Heart left ventricle (tissue), 16 donors: ENCODE data around the gene BOK. TPM values are rescaled to one million over a fixed set of nuclear protein-coding genes. Genes with fewer than 3 reads are reported as not detected.
"Not testable (repeated sequence)": the region's sequence is repeated elsewhere in the genome, so short reads cannot be mapped to it uniquely, and the experiment has no call there.

Experiments
- ATAC-seq, 4 donors: fragments of 200-7000 bp; cut with Tn5 transposase; one replicate each; pipeline ENCODE4 v1.9.1; 2020 to 2022; ENCODE audit warnings: moderate library complexity in 4 of 4, mild to moderate bottlenecking in 3 of 4, moderate number of reproducible peaks in 1 of 4
- DNase-seq, 5 donors: peaks; one replicate each; pipeline ENCODE4 v3.0.0-alpha.2; 2020
- H3K27ac ChIP-seq, 12 donors: fragments of 200-600 bp; sonication (generic) in 4 of 12; one replicate each; pipeline versions ENCODE4 v1.5.0 to v1.8.0; 2016 to 2022; ENCODE audit warnings: mild to moderate bottlenecking in 2 of 12
- H3K27me3 ChIP-seq, 9 donors: fragments of 200-600 bp; sonication (generic) in 2 of 9; one replicate each; pipeline versions ENCODE4 v1.5.1 to v1.8.0; 2016 to 2022; ENCODE audit warnings: mild to moderate bottlenecking in 3 of 9
- H3K36me3 ChIP-seq, 9 donors: fragments of 200-600 bp; sonication (generic) in 2 of 9; one replicate each; pipeline versions ENCODE4 v1.5.0 to v1.8.0; 2018 to 2022; ENCODE audit warnings: mild to moderate bottlenecking in 2 of 9
- H3K4me1 ChIP-seq, 12 donors: fragments of 200-600 bp; sonication (generic) in 4 of 12; one replicate each; pipeline versions ENCODE4 v1.5.0 to v1.8.0; 2016 to 2022; ENCODE audit warnings: mild to moderate bottlenecking in 3 of 12
- H3K4me3 ChIP-seq, 12 donors: fragments of 200-600 bp; sonication (generic) in 4 of 12; one replicate each; pipeline versions ENCODE4 v1.5.0 to v1.8.0; 2017 to 2022; ENCODE audit warnings: mild to moderate bottlenecking in 9 of 12, moderate library complexity in 4 of 12
- H3K9me3 ChIP-seq, 12 donors: fragments of 200-600 bp; sonication (generic) in 4 of 12; one replicate each; pipeline versions ENCODE4 v1.5.0 to v1.8.0; 2016 to 2022; ENCODE audit warnings: mild to moderate bottlenecking in 1 of 12
- CTCF ChIP-seq, 12 donors: fragments of 200-600 bp; sonication (generic) in 4 of 12; IDR thresholded peaks; one replicate each; pipeline versions ENCODE4 v1.5.0 to v1.8.0; 2018 to 2022; ENCODE audit warnings: antibody characterized with exemption in 12 of 12, mild to moderate bottlenecking in 5 of 12
- POLR2A ChIP-seq, 2 donors: fragments of 450-650 bp; IDR thresholded peaks; one replicate each; pipeline ENCODE4 v1.6.1; 2017; ENCODE audit warnings: antibody characterized with exemption in 2 of 2, mild to moderate bottlenecking in 2 of 2, moderate library complexity in 2 of 2
- WGBS, 4 donors: extraction: QIAGEN DNeasy Blood & Tissue Kit in 2 of 4; methylation state at CpG; one replicate each; pipeline versions ENCODE4 v1.1.5 to v1.1.7; 2013 to 2018; 5-methylcytosine and 5-hydroxymethylcytosine counted together
- intact Hi-C, 10 donors: fragments of 100-400 bp; cut with DNase I; formaldehyde crosslinking; loops; one replicate each; pipeline versions ENCODE4 v1.11.1 to v1.14.2; 2022
- polyA plus RNA-seq, 2 donors: library from polyadenylated mRNA; stranded (reverse); fragments of 200-250 nt; gene quantifications; one replicate each; pipeline ENCODE4 v1.2.3, GENCODE V29; 2013
- total RNA-seq, 9 donors: library from RNA; depleted of rRNA in 2 of 9; stranded (reverse); fragments of >200 nt in 2 of 9; fragmentation: NEBNext Ultra II Directional in 3 of 9; extraction: Animal tissue kit (Norgen Biotek cat#: 25700) in 3 of 9; gene quantifications; one replicate each; pipeline versions ENCODE4 v1.1.0 to v1.2.4, GENCODE V29; 2016 to 2023
- donor health status: ischemic (EF 13 %, LVEDD 7.1; RV severe dilation, severe dysfunction).
- donor health status: healthy with polysubstance abuse.
- donor health status: DM: no; HTN: yes; CAD: no.
- donor health status: DM: no; HTN: no; CAD: no.
- donor health status: ischemic (EF 25% LVEDD 6.9; RV normal size, moderate dysfunction).
- donor health status: ischemic (EF 25% LVEDD 5.7; RV mildly dilated, moderate dysfunction).
- donor health status: healthy.
- donor health status: DM: yes; HTN: yes; CAD: no.
- donor health status: ischemic (EF 35%, LVEDD 5.7; RV mildly dilated, moderate dysfunction).
- donor health status: nonischemic (EF 11% LVEDD 7.7; RV severe dilation, severe dysfunction).
- donor health status: DM: yes; HTN: yes; CAD: no.
- donor health status: PGD.
- donor health status: ischemic (EF 29% LVEDD 5.4; RV normal size, mild dysfunction).
- donor health status: nonischemic (EF 23%, LVEDD 6.1; RV moderate dilation, normal function).

BOK gene
- total and polyA plus RNA-seq, 11 donors = 1.4 to 22.3 (median 8.4) TPM

- intact Hi-C loops = no loop called here
- ATAC-seq = no peak
- WGBS, 4 donors = 79 to 82% (median 81%) methylated on average over 11 of the region's 11 CpGs
Observed at GRCh38 chr2:241519669-241520068, 38.9 kb upstream of the BOK start.

GRCh38 chr2:241522477-241522876, 36.1 kb upstream of the BOK start:
- Histone ChIP-seq H3K9me3 (peaks cover 0 to 4% (median 0%) of the 10 kb centered on the region in 12 donors), H3K4me1 (no peaks in the 10 kb centered on the region), H3K4me3 (no peak overlapping the region), H3K36me3 (no peaks in the 10 kb centered on the region), H3K27ac (no peak overlapping the region), H3K27me3 (peaks cover 0 to 17% (median 0%) of the 10 kb centered on the region in 9 donors)
- DNase-seq (no peak), ATAC-seq (no peak)
- intact Hi-C loops = no loop called here
- TF ChIP-seq CTCF (IDR thresholded peaks at IDR 0.05) (no peak), POLR2A (IDR thresholded peaks at IDR 0.05) (no peak)
- WGBS, 4 donors = 81 to 88% (median 84%) methylated on average over 5 of the region's 5 CpGs

More at GRCh38 chr2:241519669-241520068, 38.9 kb upstream of the BOK start:
- DNase-seq = no peak
- H3K27ac ChIP-seq = no peak overlapping the region
- H3K36me3 ChIP-seq = no peaks in the 10 kb centered on the region
- no peaks in the 10 kb centered on the region for H3K9me3 ChIP-seq
- H3K4me1 ChIP-seq = no peaks in the 10 kb centered on the region
- TF ChIP-seq CTCF (IDR thresholded peaks at IDR 0.05) (no peak), POLR2A (IDR thresholded peaks at IDR 0.05) (no peak)
- H3K27me3 ChIP-seq = peaks cover 0 to 17% (median 0%) of the 10 kb centered on the region in 9 donors
- H3K4me3 ChIP-seq = no peak overlapping the region

GRCh38 chr2:241525818-241526780, 32.4 kb upstream of the BOK start:
- H3K27ac ChIP-seq, ATAC-seq, H3K4me3 ChIP-seq, H3K9me3 ChIP-seq, H3K27me3 ChIP-seq, H3K4me1 ChIP-seq, intact Hi-C loops, H3K36me3 ChIP-seq, DNase-seq: not testable (repeated sequence)
- WGBS, 4 donors = 89 to 92% (median 91%) methylated on average over 31 of the region's 31 CpGs

- ATAC-seq (no peak), DNase-seq (no peak)
- Histone ChIP-seq H3K36me3 (no peaks in the 10 kb centered on the region), H3K9me3 (no peaks in the 10 kb centered on the region), H3K27ac (no peak overlapping the region), H3K4me1 (no peaks in the 10 kb centered on the region), H3K4me3 (no peak overlapping the region), H3K27me3 (peaks cover 0 to 6% (median 0%) of the 10 kb centered on the region in 9 donors)
- intact Hi-C loops = no loop called here
- 62 to 77% (median 66%) methylated on average over 8 of the region's 8 CpGs for WGBS, 4 donors
- TF ChIP-seq POLR2A (IDR thresholded peaks at IDR 0.05) (no peak), CTCF (IDR thresholded peaks at IDR 0.05) (no peak)
Observed at GRCh38 chr2:241530571-241530970, 28.0 kb upstream of the BOK start.
